Measurements from ENCODE around the gene COL5A1. TPM values are rescaled to one million over a fixed set of nuclear protein-coding genes. Genes with fewer than 3 reads are reported as not detected.

The COL5A1 gene
- total RNA-seq, 4 donors from 2014 or later = 4.0 to 12.8 (median 6.3) TPM

- Histone ChIP-seq H3K9me3 (no peaks in the 10 kb centered on the region), H3K27ac (no peak overlapping the region), H3K4me1 (no peaks in the 10 kb centered on the region), H3K36me3 (no peaks in the 10 kb centered on the region), H3K27me3 (peaks cover 0 to 31% (median 0%) of the 10 kb centered on the region in 4 donors), H3K4me3 (no peak overlapping the region)
- TF ChIP-seq CTCF (IDR thresholded peaks at IDR 0.05) (no peak), POLR2A (IDR thresholded peaks at IDR 0.05) (no peak)
- no peak for DNase-seq
- intact Hi-C loops (cut with DNase I) = no loop called here
- 73 to 85% methylated on average over 9 to 22 of the region's 27 CpGs for WGBS, 2 donors
These were observed 246.3 kb downstream of the COL5A1 start for GRCh38 chr9:134887686-134888602.

DNA sequence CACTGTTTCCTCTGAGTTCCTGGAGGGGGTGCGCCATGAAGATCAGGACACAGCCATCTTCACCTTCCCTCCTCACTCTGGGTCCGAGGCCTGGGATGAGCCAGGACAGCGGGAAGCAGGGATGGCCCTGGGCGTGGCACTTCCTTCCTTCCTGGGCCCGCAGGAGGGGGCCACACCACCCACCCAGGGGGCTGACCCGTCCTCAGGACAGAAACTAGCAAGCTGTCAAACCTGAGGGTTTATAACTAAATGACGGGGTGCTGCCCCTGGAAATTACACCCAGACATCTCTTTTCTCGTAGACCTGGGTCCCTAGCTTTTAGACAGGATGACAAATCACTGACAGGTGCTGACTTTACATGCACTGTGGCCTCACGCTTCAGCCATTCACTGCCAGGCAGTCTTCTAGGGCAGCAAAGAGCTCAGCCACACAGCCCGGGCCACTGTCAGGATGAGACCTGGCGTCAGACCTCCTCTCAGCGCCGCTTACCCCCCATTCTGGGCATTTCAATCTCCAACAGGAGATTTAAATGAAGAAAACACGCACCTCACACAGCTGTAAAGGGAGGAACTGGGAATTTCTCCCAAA is 247.1 kb downstream of the COL5A1 start:
- intact Hi-C loops (cut with DNase I) = no loop called here
- no peak for DNase-seq
- H3K27me3 ChIP-seq = peaks cover 0 to 33% (median 0%) of the 10 kb centered on the region in 4 donors
- H3K27ac ChIP-seq = no peak overlapping the region
- no peaks in the 10 kb centered on the region for H3K36me3 ChIP-seq
- TF ChIP-seq CTCF (IDR thresholded peaks at IDR 0.05) (no peak), POLR2A (IDR thresholded peaks at IDR 0.05) (no peak)
- WGBS, 2 donors = 61 to 86% methylated on average over 6 to 7 of the region's 14 CpGs
- no peak overlapping the region for H3K4me3 ChIP-seq
- no peaks in the 10 kb centered on the region for H3K9me3 ChIP-seq
- no peaks in the 10 kb centered on the region for H3K4me1 ChIP-seq

- no peak for DNase-seq
- peaks cover 0 to 1% (median 0%) of the 10 kb centered on the region in 3 donors for H3K9me3 ChIP-seq
- H3K27ac ChIP-seq = no peak overlapping the region
- no peak for TF ChIP-seq POLR2A (IDR thresholded peaks at IDR 0.05)
- TF ChIP-seq CTCF (IDR thresholded peaks at IDR 0.05) = no peak
- intact Hi-C loops (cut with DNase I) = no loop called here
- H3K27me3 ChIP-seq = peaks cover 0 to 35% (median 0%) of the 10 kb centered on the region in 4 donors
- no peaks in the 10 kb centered on the region for H3K4me1 ChIP-seq
- 69 to 83% methylated on average over 6 to 7 of the region's 10 CpGs for WGBS, 2 donors
- no peaks in the 10 kb centered on the region for H3K36me3 ChIP-seq
- H3K4me3 ChIP-seq = no peak overlapping the region
These were observed 248.0 kb downstream of the COL5A1 start for GRCh38 chr9:134889386-134890154.

DNA sequence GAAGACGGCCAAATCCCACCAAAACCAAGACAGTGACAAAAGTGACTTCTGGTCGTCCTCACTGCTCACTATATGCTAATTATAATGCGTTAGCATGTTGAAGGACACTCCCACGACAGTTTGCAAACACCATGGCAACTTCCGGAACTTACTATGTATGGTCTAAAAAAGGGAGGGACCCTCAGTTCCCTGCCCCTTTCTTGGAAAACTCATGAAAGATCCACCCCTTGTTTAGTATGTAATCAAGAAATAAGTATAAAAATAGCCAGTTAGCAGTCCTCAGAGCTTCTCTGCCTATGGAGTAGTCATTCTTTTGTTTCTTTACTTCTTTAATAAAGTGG is 248.5 kb downstream of the COL5A1 start:
- Histone ChIP-seq H3K4me1 (no peaks in the 10 kb centered on the region), H3K9me3 (peaks cover 0 to 6% (median 0%) of the 10 kb centered on the region in 3 donors), H3K4me3 (no peak overlapping the region), H3K36me3 (no peaks in the 10 kb centered on the region), H3K27ac (no peak overlapping the region), H3K27me3 (peaks cover 0 to 36% (median 0%) of the 10 kb centered on the region in 4 donors)
- no peak for DNase-seq
- intact Hi-C loops (cut with DNase I) = no loop called here
- 78 to 83% methylated on average over 5 of the region's 5 CpGs for WGBS, 2 donors
- TF ChIP-seq POLR2A (IDR thresholded peaks at IDR 0.05) = no peak
- TF ChIP-seq CTCF (IDR thresholded peaks at IDR 0.05) = no peak

Measured in esophagus squamous epithelium (tissue), 5 donors.